ENCODE measurements around the gene RFT1.

DNA sequence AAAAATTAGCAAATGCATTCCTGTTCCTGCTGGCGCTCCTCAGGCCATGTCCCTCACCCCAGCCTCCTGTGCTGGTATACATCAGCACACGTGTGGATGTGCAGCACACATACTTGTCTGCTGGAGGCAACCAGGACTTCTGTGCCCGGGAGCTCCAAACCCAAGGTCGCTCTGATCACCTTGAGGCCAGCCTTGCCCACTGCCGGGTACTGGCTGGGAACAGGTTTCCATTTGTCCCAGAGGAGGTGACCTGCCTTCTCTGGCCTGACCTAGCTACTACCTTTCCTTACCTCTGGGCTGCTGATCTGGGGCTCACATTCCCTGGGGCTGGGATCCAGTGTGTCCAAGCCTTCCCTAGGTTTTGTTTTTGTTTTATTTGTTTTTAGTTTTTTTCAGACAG lies 42.9 kb upstream of the RFT1 start:
- TF ChIP-seq, protein P1, sequence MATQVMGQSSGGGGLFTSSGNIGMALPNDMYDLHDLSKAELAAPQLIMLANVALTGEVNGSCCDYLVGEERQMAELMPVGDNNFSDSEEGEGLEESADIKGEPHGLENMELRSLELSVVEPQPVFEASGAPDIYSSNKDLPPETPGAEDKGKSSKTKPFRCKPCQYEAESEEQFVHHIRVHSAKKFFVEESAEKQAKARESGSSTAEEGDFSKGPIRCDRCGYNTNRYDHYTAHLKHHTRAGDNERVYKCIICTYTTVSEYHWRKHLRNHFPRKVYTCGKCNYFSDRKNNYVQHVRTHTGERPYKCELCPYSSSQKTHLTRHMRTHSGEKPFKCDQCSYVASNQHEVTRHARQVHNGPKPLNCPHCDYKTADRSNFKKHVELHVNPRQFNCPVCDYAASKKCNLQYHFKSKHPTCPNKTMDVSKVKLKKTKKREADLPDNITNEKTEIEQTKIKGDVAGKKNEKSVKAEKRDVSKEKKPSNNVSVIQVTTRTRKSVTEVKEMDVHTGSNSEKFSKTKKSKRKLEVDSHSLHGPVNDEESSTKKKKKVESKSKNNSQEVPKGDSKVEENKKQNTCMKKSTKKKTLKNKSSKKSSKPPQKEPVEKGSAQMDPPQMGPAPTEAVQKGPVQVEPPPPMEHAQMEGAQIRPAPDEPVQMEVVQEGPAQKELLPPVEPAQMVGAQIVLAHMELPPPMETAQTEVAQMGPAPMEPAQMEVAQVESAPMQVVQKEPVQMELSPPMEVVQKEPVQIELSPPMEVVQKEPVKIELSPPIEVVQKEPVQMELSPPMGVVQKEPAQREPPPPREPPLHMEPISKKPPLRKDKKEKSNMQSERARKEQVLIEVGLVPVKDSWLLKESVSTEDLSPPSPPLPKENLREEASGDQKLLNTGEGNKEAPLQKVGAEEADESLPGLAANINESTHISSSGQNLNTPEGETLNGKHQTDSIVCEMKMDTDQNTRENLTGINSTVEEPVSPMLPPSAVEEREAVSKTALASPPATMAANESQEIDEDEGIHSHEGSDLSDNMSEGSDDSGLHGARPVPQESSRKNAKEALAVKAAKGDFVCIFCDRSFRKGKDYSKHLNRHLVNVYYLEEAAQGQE (IDR thresholded peaks at IDR 0.05; ENCODE audit: insufficient replicate concordance, low read depth): no peak
- TF ChIP-seq, protein P2, sequence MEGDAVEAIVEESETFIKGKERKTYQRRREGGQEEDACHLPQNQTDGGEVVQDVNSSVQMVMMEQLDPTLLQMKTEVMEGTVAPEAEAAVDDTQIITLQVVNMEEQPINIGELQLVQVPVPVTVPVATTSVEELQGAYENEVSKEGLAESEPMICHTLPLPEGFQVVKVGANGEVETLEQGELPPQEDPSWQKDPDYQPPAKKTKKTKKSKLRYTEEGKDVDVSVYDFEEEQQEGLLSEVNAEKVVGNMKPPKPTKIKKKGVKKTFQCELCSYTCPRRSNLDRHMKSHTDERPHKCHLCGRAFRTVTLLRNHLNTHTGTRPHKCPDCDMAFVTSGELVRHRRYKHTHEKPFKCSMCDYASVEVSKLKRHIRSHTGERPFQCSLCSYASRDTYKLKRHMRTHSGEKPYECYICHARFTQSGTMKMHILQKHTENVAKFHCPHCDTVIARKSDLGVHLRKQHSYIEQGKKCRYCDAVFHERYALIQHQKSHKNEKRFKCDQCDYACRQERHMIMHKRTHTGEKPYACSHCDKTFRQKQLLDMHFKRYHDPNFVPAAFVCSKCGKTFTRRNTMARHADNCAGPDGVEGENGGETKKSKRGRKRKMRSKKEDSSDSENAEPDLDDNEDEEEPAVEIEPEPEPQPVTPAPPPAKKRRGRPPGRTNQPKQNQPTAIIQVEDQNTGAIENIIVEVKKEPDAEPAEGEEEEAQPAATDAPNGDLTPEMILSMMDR (IDR thresholded peaks at IDR 0.05; ENCODE audit: insufficient read depth, low read length): no peak

All from HL-60 (cell line).